ENCODE measurements around the gene BTD.

The BTD gene

DNA sequence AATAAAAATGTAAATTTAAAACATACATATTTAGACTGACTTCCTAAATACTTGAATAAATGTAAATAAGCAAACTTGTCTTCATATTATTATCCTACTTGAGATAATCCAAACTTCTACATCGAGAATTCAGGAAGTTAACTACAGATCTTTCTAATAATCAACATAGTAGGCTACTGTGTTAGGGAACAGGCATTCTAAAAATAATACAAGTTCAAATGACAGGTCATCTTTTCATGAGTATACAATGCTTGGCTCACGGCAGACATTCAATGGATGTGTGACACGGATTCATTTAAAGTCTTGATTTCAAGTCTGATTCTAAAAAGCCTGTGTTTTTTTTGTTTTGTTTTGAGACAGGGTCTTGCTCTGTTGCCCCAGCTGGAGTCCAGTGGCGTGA is 88.7 kb downstream of the BTD start:
- TF ChIP-seq GATA2 (IDR thresholded peaks at IDR 0.05; ENCODE audit: low read depth, low read length) (no peak), GATA3 (IDR thresholded peaks at IDR 0.05; ENCODE audit: low read depth, low read length) (no peak)

GRCh38 chr3:15690748-15691147 is 89.2 kb downstream of the BTD start:
- no peak for TF ChIP-seq GATA2 (IDR thresholded peaks at IDR 0.05; ENCODE audit: low read depth, low read length)
- no peak for TF ChIP-seq GATA3 (IDR thresholded peaks at IDR 0.05; ENCODE audit: low read depth, low read length)

GRCh38 chr3:15693355-15693754 is 91.8 kb downstream of the BTD start:
- no peak for TF ChIP-seq GATA3 (IDR thresholded peaks at IDR 0.05; ENCODE audit: low read depth, low read length)

- TF ChIP-seq GATA3 (IDR thresholded peaks at IDR 0.05; ENCODE audit: low read depth, low read length) (no peak), GATA2 (IDR thresholded peaks at IDR 0.05; ENCODE audit: low read depth, low read length) (no peak)
These were observed 93.1 kb downstream of the BTD start for GRCh38 chr3:15694628-15695027.

All from SH-SY5Y (cell line).